ENCODE results near the gene ENOX2. TPM values are rescaled to one million over a fixed set of nuclear protein-coding genes. Genes with fewer than 3 reads are reported as not detected.
"Not testable (repeated sequence)": the region's sequence is repeated elsewhere in the genome, so short reads cannot be mapped to it uniquely, and the experiment has no call there.

ENOX2 gene, protein sequence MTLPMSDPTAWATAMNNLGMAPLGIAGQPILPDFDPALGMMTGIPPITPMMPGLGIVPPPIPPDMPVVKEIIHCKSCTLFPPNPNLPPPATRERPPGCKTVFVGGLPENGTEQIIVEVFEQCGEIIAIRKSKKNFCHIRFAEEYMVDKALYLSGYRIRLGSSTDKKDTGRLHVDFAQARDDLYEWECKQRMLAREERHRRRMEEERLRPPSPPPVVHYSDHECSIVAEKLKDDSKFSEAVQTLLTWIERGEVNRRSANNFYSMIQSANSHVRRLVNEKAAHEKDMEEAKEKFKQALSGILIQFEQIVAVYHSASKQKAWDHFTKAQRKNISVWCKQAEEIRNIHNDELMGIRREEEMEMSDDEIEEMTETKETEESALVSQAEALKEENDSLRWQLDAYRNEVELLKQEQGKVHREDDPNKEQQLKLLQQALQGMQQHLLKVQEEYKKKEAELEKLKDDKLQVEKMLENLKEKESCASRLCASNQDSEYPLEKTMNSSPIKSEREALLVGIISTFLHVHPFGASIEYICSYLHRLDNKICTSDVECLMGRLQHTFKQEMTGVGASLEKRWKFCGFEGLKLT
- total RNA-seq (ENCODE audit: low replicate concordance), result 22.5 and 25.2 TPM in 2 replicates
- long read RNA-seq, full-length matches to known transcripts, result 21 of 66 reads
- long read RNA-seq, partial matches to known transcripts, result 34 of 66 reads
- long read RNA-seq, other reads (novel, unspliced or antisense), result 11 of 66 reads

DNA sequence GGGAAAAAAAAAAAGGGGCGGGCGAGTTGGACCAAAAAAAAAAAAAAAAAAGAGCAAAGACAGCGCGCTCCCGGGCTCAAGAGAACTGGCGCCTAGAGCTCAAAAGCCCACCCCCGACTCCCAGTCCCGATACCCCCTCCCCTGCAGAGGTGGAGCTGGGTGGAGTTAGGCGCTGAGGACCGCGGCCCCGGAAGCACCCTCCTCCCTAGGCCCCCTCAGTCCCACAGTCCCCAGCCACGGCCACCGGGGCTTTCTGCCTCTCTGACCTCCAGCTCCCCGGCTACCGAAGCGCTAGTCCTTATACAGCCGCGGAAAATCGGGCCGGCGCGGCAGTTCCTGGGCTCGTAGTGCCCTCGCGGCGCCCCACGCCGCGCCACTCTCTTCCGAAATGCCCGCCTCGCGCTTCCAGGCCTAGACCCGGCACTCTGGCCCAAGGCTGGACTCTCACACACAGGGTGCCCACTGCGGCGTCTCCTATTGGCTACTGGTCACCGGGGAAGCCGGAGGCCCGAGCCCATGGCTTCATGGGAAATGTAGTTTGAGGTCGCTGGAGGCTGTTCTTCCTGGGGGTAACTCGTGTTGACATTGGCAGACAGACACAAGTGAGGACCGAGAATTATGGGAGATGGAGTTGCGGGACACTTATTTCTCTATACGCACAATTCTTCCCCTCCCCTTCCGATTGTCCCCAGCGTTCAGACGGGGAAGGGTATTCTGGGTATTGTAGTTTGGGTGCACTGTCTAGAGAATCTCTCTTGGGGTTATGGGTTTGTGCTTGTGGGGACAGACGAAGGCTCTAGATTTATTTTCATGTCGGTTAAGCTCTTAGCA, at the start of gene ENOX2:
Gene ENOX2 (minus strand): TSS at position 427 of the 831 bp plus-strand sequence. CDS start 199,993 bp downstream, outside the sequence.
- Mint-ChIP-seq H3K27me3 (peaks cover 8% of the 10 kb centered on the region), H3K4me1 (ENCODE audit: unreplicated experiment) (peaks cover 7% of the 10 kb centered on the region), H3K36me3 (peaks cover 13% of the 10 kb centered on the region), H3K4me3 (no peak within 1 kb of the TSS), H3K27ac (no peak within 1 kb of the TSS), H3K9me3 (no peaks in the 10 kb centered on the region)
- DNase-seq (ENCODE audit: extremely low spot score, unreplicated experiment), result peak; percentile 95
- TF ChIP-seq, protein P1, sequence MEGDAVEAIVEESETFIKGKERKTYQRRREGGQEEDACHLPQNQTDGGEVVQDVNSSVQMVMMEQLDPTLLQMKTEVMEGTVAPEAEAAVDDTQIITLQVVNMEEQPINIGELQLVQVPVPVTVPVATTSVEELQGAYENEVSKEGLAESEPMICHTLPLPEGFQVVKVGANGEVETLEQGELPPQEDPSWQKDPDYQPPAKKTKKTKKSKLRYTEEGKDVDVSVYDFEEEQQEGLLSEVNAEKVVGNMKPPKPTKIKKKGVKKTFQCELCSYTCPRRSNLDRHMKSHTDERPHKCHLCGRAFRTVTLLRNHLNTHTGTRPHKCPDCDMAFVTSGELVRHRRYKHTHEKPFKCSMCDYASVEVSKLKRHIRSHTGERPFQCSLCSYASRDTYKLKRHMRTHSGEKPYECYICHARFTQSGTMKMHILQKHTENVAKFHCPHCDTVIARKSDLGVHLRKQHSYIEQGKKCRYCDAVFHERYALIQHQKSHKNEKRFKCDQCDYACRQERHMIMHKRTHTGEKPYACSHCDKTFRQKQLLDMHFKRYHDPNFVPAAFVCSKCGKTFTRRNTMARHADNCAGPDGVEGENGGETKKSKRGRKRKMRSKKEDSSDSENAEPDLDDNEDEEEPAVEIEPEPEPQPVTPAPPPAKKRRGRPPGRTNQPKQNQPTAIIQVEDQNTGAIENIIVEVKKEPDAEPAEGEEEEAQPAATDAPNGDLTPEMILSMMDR (conservative IDR thresholded peaks at IDR 0.05), result peak; percentile 26

DNA sequence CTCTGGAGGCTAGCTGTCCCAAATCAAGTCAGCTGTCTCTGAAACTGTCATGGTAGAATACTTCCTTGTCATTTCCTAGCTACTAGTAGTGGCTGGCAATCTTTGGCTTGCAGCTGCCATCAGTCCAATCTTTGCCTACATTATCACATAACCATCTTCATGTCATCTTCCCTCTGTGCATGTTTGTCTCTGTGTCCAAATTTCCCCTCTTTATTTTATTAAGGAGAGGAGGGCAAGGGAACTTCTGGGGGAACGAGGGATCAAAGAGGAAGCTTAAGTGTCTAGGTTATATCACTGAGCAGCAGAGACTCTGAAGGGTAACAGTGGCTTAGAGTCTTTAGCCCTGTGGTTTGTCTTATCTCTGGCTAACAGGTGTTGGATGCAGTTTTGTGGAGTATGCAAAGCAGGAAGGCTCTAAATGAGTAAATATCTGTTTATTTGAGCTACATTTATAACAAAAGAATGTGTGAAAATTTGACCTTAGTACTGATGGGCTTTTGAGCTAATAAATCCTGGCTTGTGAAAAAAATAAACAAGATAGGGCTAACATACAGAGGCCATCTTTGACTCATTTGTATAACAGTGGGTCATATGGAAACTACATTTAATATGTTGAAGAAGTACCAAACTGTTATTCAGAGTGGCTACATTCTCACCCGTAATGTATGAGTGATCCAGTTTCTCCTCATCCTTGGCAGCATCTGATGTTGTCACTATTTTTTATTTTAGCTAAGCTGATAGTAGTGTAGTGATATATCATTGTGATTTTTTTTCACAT, 49.4 kb upstream of the ENOX2 start:
- Mint-ChIP-seq H3K27ac (no peak overlapping the region), H3K4me3 (no peak overlapping the region), H3K27me3 (peaks cover 25% of the 10 kb centered on the region), H3K9me3 (no peaks in the 10 kb centered on the region), H3K36me3 (no peaks in the 10 kb centered on the region), H3K4me1 (ENCODE audit: unreplicated experiment) (no peaks in the 10 kb centered on the region)
- TF ChIP-seq, protein P1 (conservative IDR thresholded peaks at IDR 0.05), result no peak
- DNase-seq (ENCODE audit: extremely low spot score, unreplicated experiment), result no peak

DNA sequence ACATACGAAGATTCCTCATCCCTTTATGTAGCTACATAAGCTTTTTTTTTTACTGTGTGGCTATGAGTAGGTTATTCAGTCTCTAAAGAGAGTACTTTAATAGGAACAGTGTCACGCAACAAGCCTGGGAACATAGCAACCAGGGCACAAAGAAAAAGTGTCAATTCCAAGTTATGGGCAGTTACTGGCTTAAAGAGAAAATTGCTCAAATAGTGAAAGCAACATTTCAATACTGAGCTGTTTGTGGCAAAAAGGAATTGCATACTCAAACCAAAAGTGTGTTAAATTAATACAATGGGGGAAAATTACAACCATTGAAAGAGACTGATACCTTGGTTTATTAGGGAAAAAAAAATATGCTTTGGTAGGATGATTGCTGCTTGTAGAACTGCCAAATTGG, 41.2 kb upstream of the ENOX2 start:
- H3K27me3 Mint-ChIP-seq, result peaks cover 42% of the 10 kb centered on the region

DNA sequence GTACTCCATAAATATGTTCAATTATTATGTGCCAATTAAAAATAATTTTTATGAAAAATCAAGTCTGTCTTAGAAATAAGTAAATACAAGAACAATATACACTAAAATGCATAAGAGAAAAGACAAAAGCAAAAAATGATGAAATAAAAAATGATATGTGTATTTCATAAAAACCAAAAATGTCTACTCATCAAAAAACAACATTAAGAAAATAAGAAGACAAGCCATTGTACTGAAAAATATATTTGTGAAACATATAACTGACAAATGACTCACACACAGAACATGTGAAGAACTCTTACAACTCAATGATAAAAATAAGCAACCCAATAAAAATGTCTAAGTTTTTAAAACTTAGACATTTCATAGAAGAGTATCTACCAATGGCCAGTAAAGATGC, 34.1 kb upstream of the ENOX2 start:
- TF ChIP-seq, protein P1 (conservative IDR thresholded peaks at IDR 0.05), result no peak
- Mint-ChIP-seq H3K9me3 (no peaks in the 10 kb centered on the region), H3K4me3 (no peak overlapping the region), H3K27me3 (peaks cover 29% of the 10 kb centered on the region), H3K27ac (no peak overlapping the region), H3K4me1 (ENCODE audit: unreplicated experiment) (no peaks in the 10 kb centered on the region), H3K36me3 (no peaks in the 10 kb centered on the region)
- DNase-seq (ENCODE audit: extremely low spot score, unreplicated experiment), result no peak

More for the DNA sequence above, 41.2 kb upstream of the ENOX2 start:
- TF ChIP-seq, protein P1 (conservative IDR thresholded peaks at IDR 0.05), result no peak
- Mint-ChIP-seq H3K27ac (no peak overlapping the region), H3K4me3 (no peak overlapping the region), H3K4me1 (ENCODE audit: unreplicated experiment) (no peaks in the 10 kb centered on the region), H3K9me3 (no peaks in the 10 kb centered on the region), H3K36me3 (no peaks in the 10 kb centered on the region)
- DNase-seq (ENCODE audit: extremely low spot score, unreplicated experiment), result no peak

DNA sequence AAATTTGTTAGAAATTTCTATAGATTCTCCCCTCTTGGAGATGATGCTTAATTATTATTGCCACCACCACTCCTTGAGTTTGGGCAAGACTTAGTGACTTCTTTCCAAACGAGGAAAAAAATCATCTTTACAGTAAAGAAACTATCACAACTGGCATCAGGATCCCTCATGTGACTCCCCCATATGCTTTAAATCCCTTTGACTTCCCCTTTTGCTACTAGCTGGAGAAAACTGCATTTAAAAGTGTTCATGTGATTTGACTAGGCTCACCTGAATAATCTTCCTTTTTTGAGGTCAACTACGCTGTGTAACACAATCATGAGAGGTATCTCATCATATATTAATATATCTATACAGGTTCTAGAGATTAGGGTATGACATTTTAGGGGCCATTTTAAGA, 30.3 kb upstream of the ENOX2 start:
- H3K4me1 Mint-ChIP-seq (ENCODE audit: unreplicated experiment), result no peaks in the 10 kb centered on the region
- no peak overlapping the region for H3K27ac Mint-ChIP-seq

DNA sequence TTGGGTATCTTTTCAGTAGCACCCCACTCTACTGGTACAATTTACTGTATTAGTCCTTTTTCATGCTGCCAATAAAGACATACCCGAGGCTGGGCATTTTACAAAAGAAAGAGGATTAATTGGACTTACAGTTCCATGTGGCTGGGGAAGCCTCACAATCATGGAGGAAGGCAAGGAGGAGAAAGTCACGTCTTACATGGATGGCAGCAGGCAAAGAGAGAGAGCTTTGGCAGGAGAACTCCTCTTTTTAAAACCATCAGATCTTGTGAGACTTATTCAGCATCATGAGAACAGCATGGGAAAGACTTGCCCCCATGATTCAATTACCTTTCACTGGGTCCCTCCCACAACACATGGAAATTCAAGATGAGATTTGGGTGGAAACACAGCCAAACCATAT, 17.4 kb upstream of the ENOX2 start:
- not testable (repeated sequence) for H3K36me3 Mint-ChIP-seq; H3K4me3 Mint-ChIP-seq; H3K4me1 Mint-ChIP-seq (ENCODE audit: unreplicated experiment); DNase-seq (ENCODE audit: extremely low spot score, unreplicated experiment); H3K27ac Mint-ChIP-seq; H3K9me3 Mint-ChIP-seq
- peaks cover 56% of the 10 kb centered on the region for H3K27me3 Mint-ChIP-seq

More for the DNA sequence above, 30.3 kb upstream of the ENOX2 start:
- no peak for DNase-seq (ENCODE audit: extremely low spot score, unreplicated experiment)
- peaks cover 22% of the 10 kb centered on the region for H3K27me3 Mint-ChIP-seq
- H3K4me3 Mint-ChIP-seq, result no peak overlapping the region
- no peaks in the 10 kb centered on the region for H3K36me3 Mint-ChIP-seq
- TF ChIP-seq, protein P1 (conservative IDR thresholded peaks at IDR 0.05), result no peak
- H3K9me3 Mint-ChIP-seq, result no peaks in the 10 kb centered on the region

DNA sequence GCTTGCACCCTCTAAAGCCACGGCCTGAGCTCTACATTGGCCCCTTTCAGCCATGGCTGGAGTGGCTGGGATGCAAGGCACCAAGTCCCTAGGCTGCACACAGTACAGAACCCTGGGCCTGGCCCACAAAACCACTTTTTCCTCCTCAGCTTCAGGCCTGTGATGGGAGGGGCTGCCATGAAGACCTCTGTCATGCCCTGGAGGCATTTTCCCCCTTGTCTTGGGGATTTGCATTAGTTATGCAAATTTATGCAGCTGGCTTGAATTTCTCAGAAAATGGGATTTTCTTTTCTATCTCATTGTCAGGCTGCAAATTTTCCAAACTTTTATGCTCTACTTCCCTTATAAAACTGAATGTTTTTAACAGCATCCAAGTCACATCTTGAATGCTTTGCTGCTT, 16.7 kb upstream of the ENOX2 start:
- H3K9me3 Mint-ChIP-seq; DNase-seq (ENCODE audit: extremely low spot score, unreplicated experiment); H3K4me1 Mint-ChIP-seq (ENCODE audit: unreplicated experiment); H3K27ac Mint-ChIP-seq; H3K36me3 Mint-ChIP-seq; H3K4me3 Mint-ChIP-seq: not testable (repeated sequence)
- H3K27me3 Mint-ChIP-seq, result peaks cover 61% of the 10 kb centered on the region

All from type B pancreatic cell (in vitro differentiated cells).